Kidney epithelial cell (primary cell): ENCODE measurements around the gene PCNA. TPM values are rescaled to one million over a fixed set of nuclear protein-coding genes. Genes with fewer than 3 reads are reported as not detected.

ENCODE experiments used
- DNase-seq: peaks from one replicate; pipeline ENCODE4 v3.0.0-alpha.2; 2010; ENCODE audit warnings: low read depth
- H3K27me3 ChIP-seq: 2 replicates; pipeline ENCODE4 v1.6.0; 2011; ENCODE audit warnings: low read length; ENCODE audit not compliant: control insufficient read depth, insufficient read depth
- H3K36me3 ChIP-seq: 2 replicates; pipeline ENCODE4 v1.5.1; 2011; ENCODE audit warnings: low read length; ENCODE audit not compliant: control insufficient read depth, insufficient read depth
- H3K4me3 ChIP-seq: 2 replicates; pipeline ENCODE4 v1.5.1; 2011; ENCODE audit warnings: low read depth, mild to moderate bottlenecking, control low read depth, low read length
- total RNA-seq: library from RNA; depleted of rRNA; stranded (reverse); fragments of >200 nt; gene quantifications from 2 replicates; pipeline ENCODE4 v1.2.3, GENCODE V29; 2015
- TF ChIP-seq, protein P1 (sequence below): IDR thresholded peaks from 2 replicates; pipeline ENCODE4 v1.5.1; 2011; ENCODE audit warnings: mild to moderate bottlenecking, moderate library complexity, low read length, control low read depth, inconsistent platforms; ENCODE audit not compliant: insufficient read depth, poor library complexity, severe bottlenecking

PCNA gene
- total RNA-seq, 1 donor from 2014 or later = 89.6 TPM

DNA sequence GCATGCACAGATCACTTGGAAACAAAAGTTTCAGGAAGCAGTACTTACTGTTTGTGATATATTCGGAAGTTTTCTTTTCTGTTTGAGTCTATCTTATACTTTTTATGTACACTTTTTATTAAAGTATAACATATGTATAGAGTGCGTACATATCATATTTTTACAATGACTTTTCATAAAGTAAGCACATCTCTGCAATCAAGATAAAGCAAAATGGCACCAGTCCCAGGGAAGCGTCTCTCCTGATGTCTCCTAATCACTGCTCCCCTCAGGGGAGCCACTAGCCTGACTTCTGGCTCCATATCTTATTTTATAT, 33.4 kb upstream of the PCNA start:
- TF ChIP-seq, protein P1, sequence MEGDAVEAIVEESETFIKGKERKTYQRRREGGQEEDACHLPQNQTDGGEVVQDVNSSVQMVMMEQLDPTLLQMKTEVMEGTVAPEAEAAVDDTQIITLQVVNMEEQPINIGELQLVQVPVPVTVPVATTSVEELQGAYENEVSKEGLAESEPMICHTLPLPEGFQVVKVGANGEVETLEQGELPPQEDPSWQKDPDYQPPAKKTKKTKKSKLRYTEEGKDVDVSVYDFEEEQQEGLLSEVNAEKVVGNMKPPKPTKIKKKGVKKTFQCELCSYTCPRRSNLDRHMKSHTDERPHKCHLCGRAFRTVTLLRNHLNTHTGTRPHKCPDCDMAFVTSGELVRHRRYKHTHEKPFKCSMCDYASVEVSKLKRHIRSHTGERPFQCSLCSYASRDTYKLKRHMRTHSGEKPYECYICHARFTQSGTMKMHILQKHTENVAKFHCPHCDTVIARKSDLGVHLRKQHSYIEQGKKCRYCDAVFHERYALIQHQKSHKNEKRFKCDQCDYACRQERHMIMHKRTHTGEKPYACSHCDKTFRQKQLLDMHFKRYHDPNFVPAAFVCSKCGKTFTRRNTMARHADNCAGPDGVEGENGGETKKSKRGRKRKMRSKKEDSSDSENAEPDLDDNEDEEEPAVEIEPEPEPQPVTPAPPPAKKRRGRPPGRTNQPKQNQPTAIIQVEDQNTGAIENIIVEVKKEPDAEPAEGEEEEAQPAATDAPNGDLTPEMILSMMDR = no peak
- no peak overlapping the region for H3K4me3 ChIP-seq
- DNase-seq = no peak
- H3K36me3 ChIP-seq = no peaks in the 10 kb centered on the region
- H3K27me3 ChIP-seq = no peaks in the 10 kb centered on the region

DNA sequence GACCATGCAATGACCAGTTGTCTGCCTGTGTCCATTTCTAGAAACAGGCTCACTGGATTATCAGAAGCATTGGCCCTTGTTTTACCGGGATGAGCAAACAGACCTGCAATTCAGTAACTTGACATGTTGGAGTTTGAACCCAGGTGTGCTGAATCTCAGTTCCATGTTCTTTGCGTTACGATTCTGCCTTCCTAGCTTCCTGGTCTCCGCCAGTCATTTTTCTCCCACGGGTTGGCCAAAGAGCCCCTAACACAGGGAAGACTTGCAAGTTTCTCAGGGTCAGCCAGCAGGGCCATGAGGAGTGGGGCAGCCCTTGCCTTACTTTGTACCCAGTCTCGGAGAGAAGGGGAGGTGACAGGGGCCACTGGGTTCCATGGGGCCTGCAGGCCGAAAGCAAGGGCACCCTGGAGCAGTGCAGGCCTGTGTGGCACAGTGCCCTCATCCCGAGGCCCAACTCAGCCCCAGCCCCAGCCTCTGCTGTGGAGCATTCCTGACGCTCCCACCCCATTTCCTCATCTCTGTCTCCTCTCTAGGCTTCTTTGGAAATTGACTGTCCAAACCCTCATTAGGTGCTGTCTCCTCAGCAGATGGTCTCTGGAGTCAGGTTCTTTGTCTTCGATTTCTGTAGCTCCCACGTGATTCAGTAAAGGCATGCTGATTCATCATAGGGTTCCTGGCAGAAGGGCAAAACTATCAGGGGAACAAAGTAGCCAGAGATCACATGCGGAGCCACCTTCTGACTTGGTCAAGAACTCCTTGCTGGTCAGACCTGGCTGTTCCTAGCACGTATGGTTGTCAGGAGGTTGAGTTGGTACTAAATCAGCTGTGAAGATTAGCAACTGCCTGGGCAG, 30.7 kb upstream of the PCNA start:
- Histone ChIP-seq H3K27me3 (no peaks in the 10 kb centered on the region), H3K4me3 (no peak overlapping the region), H3K36me3 (no peaks in the 10 kb centered on the region)
- DNase-seq = no peak
- TF ChIP-seq, protein P1 = no peak

DNA sequence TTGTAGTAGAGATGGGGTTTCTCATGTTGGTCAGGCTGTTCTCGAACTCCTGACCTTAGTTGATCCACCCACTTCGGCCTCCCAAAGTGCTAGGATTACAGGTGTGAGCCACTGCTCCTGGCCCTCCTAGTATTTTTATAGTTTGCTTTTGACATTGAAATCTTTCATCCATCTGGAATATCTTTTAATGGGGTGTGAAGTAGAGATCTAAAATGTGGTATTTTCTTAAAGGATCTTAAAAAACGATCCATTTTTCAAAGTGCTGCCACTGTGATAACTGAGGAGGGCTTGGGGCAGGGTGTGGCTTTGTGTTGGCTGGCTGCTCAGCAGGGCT, 30.1 kb upstream of the PCNA start:
- DNase-seq = no peak
- no peak overlapping the region for H3K4me3 ChIP-seq

DNA sequence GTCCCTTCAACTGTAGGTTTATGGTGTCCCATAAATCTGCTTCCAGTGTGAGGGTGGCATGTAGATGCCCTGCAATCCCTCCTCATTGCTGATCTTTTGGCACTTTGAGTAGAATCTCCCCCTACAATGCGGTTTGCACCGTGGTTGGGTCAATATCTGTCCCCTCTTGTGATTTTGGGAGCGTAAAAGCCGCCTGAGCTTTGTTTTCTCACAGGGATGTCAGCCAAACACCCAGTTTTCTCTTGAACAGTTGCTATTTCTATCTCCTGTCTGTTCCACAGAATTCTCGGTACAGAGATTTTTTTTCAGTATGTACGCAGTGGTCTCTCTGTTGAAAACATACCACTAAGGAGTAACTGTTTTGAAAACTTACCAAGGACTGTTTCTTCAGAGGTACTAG, 28.8 kb upstream of the PCNA start:
- Histone ChIP-seq H3K27me3 (no peaks in the 10 kb centered on the region), H3K4me3 (no peak overlapping the region), H3K36me3 (no peaks in the 10 kb centered on the region)
- DNase-seq = no peak
- TF ChIP-seq, protein P1 = no peak

More for the DNA sequence above, 30.1 kb upstream of the PCNA start:
- no peaks in the 10 kb centered on the region for H3K36me3 ChIP-seq
- H3K27me3 ChIP-seq = no peaks in the 10 kb centered on the region
- TF ChIP-seq, protein P1 = no peak

DNA sequence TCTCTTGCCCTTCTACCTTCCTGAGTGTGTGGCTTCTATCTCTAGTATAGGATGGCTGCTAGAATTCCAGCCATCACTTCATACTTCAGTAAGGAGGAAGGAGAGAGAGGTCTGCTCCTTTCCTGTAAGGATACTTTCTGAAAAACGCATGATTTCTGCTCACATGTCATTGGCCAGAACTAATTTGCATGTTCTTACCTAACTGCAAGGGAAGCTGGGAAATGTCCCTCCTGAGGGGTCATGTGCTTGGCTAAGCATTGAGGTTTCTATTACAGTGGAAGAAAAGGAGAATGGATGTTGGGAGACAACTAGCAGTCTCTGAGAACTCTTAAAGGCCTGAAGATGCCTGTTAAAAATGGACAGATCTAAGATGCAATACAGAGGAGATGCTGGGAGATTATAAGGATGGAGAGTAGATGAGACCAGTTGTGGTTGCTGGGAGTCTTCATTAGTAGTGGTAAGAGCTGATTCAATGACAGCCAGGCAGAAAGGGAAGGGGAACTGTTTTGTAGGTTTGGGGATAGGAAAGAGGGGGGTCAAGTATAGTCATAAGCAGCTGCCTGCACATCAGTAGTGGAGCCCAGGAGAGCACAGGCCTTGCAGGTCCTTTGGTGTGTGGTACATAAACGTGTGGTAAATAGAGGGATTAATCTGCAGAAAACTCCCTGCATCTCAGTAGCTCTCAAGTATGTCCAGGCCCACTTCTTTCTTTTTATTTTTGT, 27.3 kb upstream of the PCNA start:
- H3K27me3 ChIP-seq = no peaks in the 10 kb centered on the region
- H3K4me3 ChIP-seq = no peak overlapping the region
- no peak for DNase-seq
- TF ChIP-seq, protein P1 = no peak
- H3K36me3 ChIP-seq = no peaks in the 10 kb centered on the region
